SHP77 (cell line): ENCODE results near the gene CNKSR3.
A peak's percentile ranks its signal among the peaks of the same experiment; 100 is the strongest.
"Not testable (repeated sequence)": the region's sequence is repeated elsewhere in the genome, so short reads cannot be mapped to it uniquely, and the experiment has no call there.

ENCODE experiments used
- DNase-seq, 2 experiments: peaks; one replicate each; lab custom pipeline; 2025; lab: John Stamatoyannopoulos, UW

Gene CNKSR3

GRCh38 chr6:154528310-154528915 is 17.9 kb upstream of the CNKSR3 start:
- DNase-seq, result no peak

GRCh38 chr6:154526996-154527395 is 16.5 kb upstream of the CNKSR3 start:
- no peak for DNase-seq

- no peak for DNase-seq
Measured at GRCh38 chr6:154522576-154522975, 12.1 kb upstream of the CNKSR3 start.

GRCh38 chr6:154521412-154521811 is 10.9 kb upstream of the CNKSR3 start:
- no peak for DNase-seq

- no peak for DNase-seq
Measured at GRCh38 chr6:154520280-154520679, 9.8 kb upstream of the CNKSR3 start.

GRCh38 chr6:154518396-154518795 is 7.9 kb upstream of the CNKSR3 start:
- no peak for DNase-seq

- no peak for DNase-seq
Measured at GRCh38 chr6:154516276-154516675, 5.8 kb upstream of the CNKSR3 start.

GRCh38 chr6:154515826-154516225 is 5.3 kb upstream of the CNKSR3 start:
- DNase-seq, result no peak

- DNase-seq, result not testable (repeated sequence)
Measured at GRCh38 chr6:154515076-154515475, 4.6 kb upstream of the CNKSR3 start.

GRCh38 chr6:154514481-154514880 is 4.0 kb upstream of the CNKSR3 start:
- DNase-seq, result no peak

GRCh38 chr6:154513601-154514320 is 3.3 kb upstream of the CNKSR3 start:
- DNase-seq, result no peak

GRCh38 chr6:154512201-154512600 is 1.7 kb upstream of the CNKSR3 start:
- no peak for DNase-seq

GRCh38 chr6:154511791-154512190 is 1.3 kb upstream of the CNKSR3 start:
- peak; percentile 59 to 71 for DNase-seq

GRCh38 chr6:154509421-154510143 is 903 bp downstream of the CNKSR3 start:
- DNase-seq, result no peak

- peak; percentile 17 to 24 for DNase-seq
Measured at GRCh38 chr6:154508573-154509375, 1.7 kb downstream of the CNKSR3 start.

- no peak for DNase-seq
Measured at GRCh38 chr6:154506991-154507898, 3.2 kb downstream of the CNKSR3 start.

GRCh38 chr6:154506582-154506981 is 3.9 kb downstream of the CNKSR3 start:
- no peak for DNase-seq

GRCh38 chr6:154506108-154506507 is 4.4 kb downstream of the CNKSR3 start:
- no peak for DNase-seq

- DNase-seq, result no peak
Measured at GRCh38 chr6:154504865-154505449, 5.5 kb downstream of the CNKSR3 start.

- no peak for DNase-seq
Measured at GRCh38 chr6:154504102-154504501, 6.4 kb downstream of the CNKSR3 start.

GRCh38 chr6:154503658-154504057 is 6.8 kb downstream of the CNKSR3 start:
- no peak for DNase-seq
